OCI-LY1 (cell line): ENCODE measurements around the gene TANGO6.
A peak's percentile ranks its signal among the peaks of the same experiment; 100 is the strongest.

Source experiments
- H2AFZ ChIP-seq: fragments of 200-600 bp; sonication (generic), shearing (Covaris generic); 2 replicates; pipeline ENCODE4 v1.6.0; 2014; ENCODE audit warnings: antibody characterized with exemption, mild to moderate bottlenecking, low read length
- H3F3A ChIP-seq: fragments of 200-600 bp; sonication (generic), shearing (Covaris generic); 2 replicates; pipeline ENCODE4 v1.6.0; 2014; ENCODE audit warnings: mild to moderate bottlenecking, antibody characterized with exemption, low read length, moderate library complexity; ENCODE audit not compliant: insufficient read depth
- H3K27ac ChIP-seq: fragments of 200-600 bp; sonication (generic); 2 replicates; pipeline ENCODE4 v1.5.1; 2014; ENCODE audit warnings: low read length, mixed run types, mild to moderate bottlenecking, low read depth; ENCODE audit not compliant: poor library complexity, severe bottlenecking
- H3K27me3 ChIP-seq: fragments of 200-600 bp; sonication (generic); 2 replicates; pipeline ENCODE4 v1.6.0; 2014; ENCODE audit warnings: antibody characterized with exemption, mild to moderate bottlenecking, low read length, moderate library complexity; ENCODE audit not compliant: insufficient read depth
- H3K36me3 ChIP-seq: fragments of 200-600 bp; sonication (generic); 2 replicates; pipeline ENCODE4 v1.6.1; 2014; ENCODE audit warnings: mild to moderate bottlenecking, antibody characterized with exemption, low read length, moderate library complexity, mixed read lengths; ENCODE audit not compliant: insufficient read depth
- H3K4me1 ChIP-seq: fragments of 200-600 bp; sonication (generic); 2 replicates; pipeline ENCODE4 v1.5.1; 2014; ENCODE audit warnings: mild to moderate bottlenecking, low read length, moderate library complexity; ENCODE audit not compliant: insufficient read depth, severe bottlenecking
- H3K4me2 ChIP-seq: fragments of 200-600 bp; sonication (generic), shearing (Covaris generic); 2 replicates; pipeline ENCODE4 v1.6.1; 2014; ENCODE audit warnings: low read length
- H3K4me3 ChIP-seq: fragments of 200-600 bp; sonication (generic); 2 replicates; pipeline ENCODE4 v1.5.1; 2014; ENCODE audit warnings: low read length, low read depth, mild to moderate bottlenecking, mixed read lengths; ENCODE audit not compliant: poor library complexity, severe bottlenecking
- H3K79me2 ChIP-seq: fragments of 200-600 bp; shearing (Covaris generic); 2 replicates; pipeline ENCODE4 v1.6.1; 2016; ENCODE audit warnings: mixed run types, low read length, mixed read lengths; ENCODE audit not compliant: insufficient read depth
- H3K9ac ChIP-seq: fragments of 200-600 bp; sonication (generic), shearing (Covaris generic); 2 replicates; pipeline ENCODE4 v1.6.1; 2014; ENCODE audit warnings: mild to moderate bottlenecking, low read length, mixed read lengths
- H3K9me2 ChIP-seq: fragments of 200-600 bp; sonication (generic), shearing (Covaris generic); 2 replicates; pipeline ENCODE4 v1.6.1; 2014; ENCODE audit warnings: low read depth, mild to moderate bottlenecking, low read length, mixed read lengths
- H3K9me3 ChIP-seq: fragments of 200-600 bp; shearing (Covaris generic); 2 replicates; pipeline ENCODE4 v1.6.1; 2014; ENCODE audit warnings: low read length, mixed read lengths
- H4K20me1 ChIP-seq: fragments of 200-600 bp; sonication (generic), shearing (Covaris generic); 2 replicates; pipeline ENCODE4 v1.6.0; 2016; ENCODE audit warnings: mild to moderate bottlenecking, low read length; ENCODE audit not compliant: insufficient read depth
- EZH2 ChIP-seq: fragments of 200-600 bp; sonication (generic), shearing (Covaris generic); IDR thresholded peaks from 2 replicates; pipeline ENCODE4 v1.8.0; 2017; ENCODE audit warnings: borderline replicate concordance, mixed run types, mild to moderate bottlenecking, antibody characterized with exemption, low read length, moderate library complexity, mixed read lengths
- TF ChIP-seq, protein P1 (sequence below): fragments of 200-600 bp; sonication (generic), shearing (Covaris generic); IDR thresholded peaks from 2 replicates; pipeline ENCODE4 v1.5.1; 2017; ENCODE audit warnings: mild to moderate bottlenecking, antibody characterized with exemption, low read length, moderate library complexity, mixed read lengths

Gene TANGO6

DNA sequence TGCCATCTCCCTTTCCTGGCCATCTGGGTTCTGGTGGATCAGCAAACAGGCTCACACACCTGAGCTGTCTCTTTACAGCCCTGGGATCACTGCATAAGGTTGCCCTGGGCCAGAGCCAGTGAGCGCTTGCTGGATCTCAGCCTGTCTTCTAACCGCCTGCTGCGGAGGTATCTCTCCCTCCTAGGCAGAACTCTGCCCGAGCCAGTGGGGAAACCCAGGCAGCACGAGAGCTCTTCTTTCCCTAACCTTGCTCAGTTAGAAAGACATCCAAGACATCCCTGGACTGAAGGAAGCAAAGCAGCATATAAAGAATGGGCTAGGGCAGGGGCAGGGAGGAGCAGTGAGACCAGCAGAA is 268.5 kb downstream of the TANGO6 start:
- no peaks in the 10 kb centered on the region for H3K79me2 ChIP-seq
- H3K27me3 ChIP-seq, result peaks cover 5% of the 10 kb centered on the region
- H3K36me3 ChIP-seq, result peaks cover 13% of the 10 kb centered on the region
- no peaks in the 10 kb centered on the region for H3K9me3 ChIP-seq
- H3K4me2 ChIP-seq, result no peak overlapping the region
- H3K4me3 ChIP-seq, result no peak overlapping the region
- H2AFZ ChIP-seq, result no peak overlapping the region
- no peaks in the 10 kb centered on the region for H3K9me2 ChIP-seq
- H4K20me1 ChIP-seq, result no peaks in the 10 kb centered on the region
- TF ChIP-seq EZH2, result no peak
- TF ChIP-seq, protein P1, sequence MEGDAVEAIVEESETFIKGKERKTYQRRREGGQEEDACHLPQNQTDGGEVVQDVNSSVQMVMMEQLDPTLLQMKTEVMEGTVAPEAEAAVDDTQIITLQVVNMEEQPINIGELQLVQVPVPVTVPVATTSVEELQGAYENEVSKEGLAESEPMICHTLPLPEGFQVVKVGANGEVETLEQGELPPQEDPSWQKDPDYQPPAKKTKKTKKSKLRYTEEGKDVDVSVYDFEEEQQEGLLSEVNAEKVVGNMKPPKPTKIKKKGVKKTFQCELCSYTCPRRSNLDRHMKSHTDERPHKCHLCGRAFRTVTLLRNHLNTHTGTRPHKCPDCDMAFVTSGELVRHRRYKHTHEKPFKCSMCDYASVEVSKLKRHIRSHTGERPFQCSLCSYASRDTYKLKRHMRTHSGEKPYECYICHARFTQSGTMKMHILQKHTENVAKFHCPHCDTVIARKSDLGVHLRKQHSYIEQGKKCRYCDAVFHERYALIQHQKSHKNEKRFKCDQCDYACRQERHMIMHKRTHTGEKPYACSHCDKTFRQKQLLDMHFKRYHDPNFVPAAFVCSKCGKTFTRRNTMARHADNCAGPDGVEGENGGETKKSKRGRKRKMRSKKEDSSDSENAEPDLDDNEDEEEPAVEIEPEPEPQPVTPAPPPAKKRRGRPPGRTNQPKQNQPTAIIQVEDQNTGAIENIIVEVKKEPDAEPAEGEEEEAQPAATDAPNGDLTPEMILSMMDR, result no peak
- no peaks in the 10 kb centered on the region for H3F3A ChIP-seq
- peaks cover 6% of the 10 kb centered on the region for H3K4me1 ChIP-seq
- H3K9ac ChIP-seq, result no peak overlapping the region
- H3K27ac ChIP-seq, result no peak overlapping the region

DNA sequence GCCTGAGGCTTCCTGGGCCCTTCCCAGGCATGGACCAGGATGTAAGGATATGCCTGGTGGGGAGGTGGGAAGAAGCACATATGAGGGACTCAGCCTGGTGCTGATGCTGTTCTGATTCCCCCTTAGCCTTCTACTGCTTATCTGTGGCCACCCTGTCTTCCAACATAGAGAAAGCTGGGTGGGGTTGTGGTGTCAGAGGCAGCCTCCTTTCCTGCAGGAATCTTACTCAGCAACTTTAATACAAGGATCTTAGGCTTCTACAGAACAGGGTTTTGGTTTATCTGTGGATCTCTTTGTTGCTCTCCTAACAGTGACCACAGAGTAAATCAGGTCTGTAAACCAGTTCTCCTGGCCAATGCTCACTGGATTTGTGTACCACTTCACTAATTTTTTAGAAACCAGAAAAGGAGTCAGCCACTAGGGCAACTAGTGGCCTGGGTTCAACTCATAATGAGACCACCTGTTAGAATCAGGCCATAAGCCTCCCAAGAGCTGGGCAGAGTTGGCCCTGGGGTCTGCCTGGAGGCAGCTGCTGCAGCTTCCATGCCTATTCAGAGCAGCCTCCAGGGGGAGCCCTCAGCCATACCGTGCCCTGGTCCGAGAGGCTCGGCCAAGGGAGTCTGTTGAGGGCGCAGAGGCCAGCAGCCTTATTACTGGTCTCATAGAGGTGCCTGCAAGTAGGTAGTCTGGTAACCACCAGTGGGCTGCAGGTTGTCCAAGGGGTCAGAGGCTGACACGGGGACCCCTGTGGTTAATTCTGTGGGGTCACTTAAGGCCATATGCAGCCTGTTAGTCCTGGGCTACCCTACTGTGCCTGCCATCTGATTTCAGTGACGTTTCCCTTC is 269.2 kb downstream of the TANGO6 start:
- Histone ChIP-seq H3K9me3 (no peaks in the 10 kb centered on the region), H3K4me1 (no peaks in the 10 kb centered on the region), H3K4me2 (no peak overlapping the region), H3K27me3 (no peaks in the 10 kb centered on the region), H3K79me2 (no peaks in the 10 kb centered on the region), H3K9me2 (no peaks in the 10 kb centered on the region), H3K4me3 (no peak overlapping the region), H3K27ac (no peak overlapping the region), H2AFZ (no peak overlapping the region), H3F3A (no peaks in the 10 kb centered on the region), H3K36me3 (peaks cover 15% of the 10 kb centered on the region), H3K9ac (no peak overlapping the region), H4K20me1 (no peaks in the 10 kb centered on the region)
- no peak for TF ChIP-seq EZH2
- TF ChIP-seq, protein P1, result peak; percentile 84

GRCh38 chr16:69113216-69113615 is 269.9 kb downstream of the TANGO6 start:
- H3K4me2 ChIP-seq, result no peak overlapping the region
- no peak for TF ChIP-seq EZH2
- TF ChIP-seq, protein P1, result no peak
- H3K27ac ChIP-seq, result no peak overlapping the region
- no peak overlapping the region for H2AFZ ChIP-seq
- no peaks in the 10 kb centered on the region for H3K9me3 ChIP-seq
- H3K9ac ChIP-seq, result no peak overlapping the region
- H3F3A ChIP-seq, result no peaks in the 10 kb centered on the region
- H3K4me1 ChIP-seq, result no peaks in the 10 kb centered on the region
- no peaks in the 10 kb centered on the region for H3K27me3 ChIP-seq
- H3K36me3 ChIP-seq, result peaks cover 23% of the 10 kb centered on the region
- no peaks in the 10 kb centered on the region for H3K79me2 ChIP-seq
- no peak overlapping the region for H3K4me3 ChIP-seq
- no peaks in the 10 kb centered on the region for H4K20me1 ChIP-seq
- no peaks in the 10 kb centered on the region for H3K9me2 ChIP-seq
